Muscle layer of duodenum (tissue), 2 donors: ENCODE results near the gene LIPJ.

Experiments used
- H3K27ac ChIP-seq: one replicate; pipeline ENCODE4 v1.7.0; 2013; ENCODE audit warnings: mild to moderate bottlenecking, low read length
- H3K27me3 ChIP-seq: one replicate; pipeline ENCODE4 v1.7.0; 2013; ENCODE audit warnings: low read depth, mild to moderate bottlenecking, control low read depth, low read length
- H3K36me3 ChIP-seq, 2 donors: one replicate each; pipeline ENCODE4 v1.7.0; 2013; ENCODE audit warnings: low read length in 2 of 2, control low read depth in 1 of 2, mild to moderate bottlenecking in 1 of 2; ENCODE audit not compliant: insufficient read depth in 2 of 2, control insufficient read depth in 1 of 2
- H3K4me1 ChIP-seq, 2 donors: one replicate each; pipeline ENCODE4 v1.7.0; 2013; ENCODE audit warnings: low read length in 2 of 2, mild to moderate bottlenecking in 2 of 2, control low read depth in 1 of 2, moderate library complexity in 1 of 2; ENCODE audit not compliant: insufficient read depth in 2 of 2, control insufficient read depth in 1 of 2
- H3K4me3 ChIP-seq, 2 donors: one replicate each; pipeline ENCODE4 v1.7.0; 2013; ENCODE audit warnings: low read length in 2 of 2, low read depth in 1 of 2, mild to moderate bottlenecking in 1 of 2
- H3K9me3 ChIP-seq, 2 donors: one replicate each; pipeline ENCODE4 v1.7.0; 2013; ENCODE audit warnings: low read length in 2 of 2, control low read depth in 1 of 2, mild to moderate bottlenecking in 1 of 2; ENCODE audit not compliant: control insufficient read depth in 1 of 2
- donor health status: healthy.

Gene LIPJ, protein sequence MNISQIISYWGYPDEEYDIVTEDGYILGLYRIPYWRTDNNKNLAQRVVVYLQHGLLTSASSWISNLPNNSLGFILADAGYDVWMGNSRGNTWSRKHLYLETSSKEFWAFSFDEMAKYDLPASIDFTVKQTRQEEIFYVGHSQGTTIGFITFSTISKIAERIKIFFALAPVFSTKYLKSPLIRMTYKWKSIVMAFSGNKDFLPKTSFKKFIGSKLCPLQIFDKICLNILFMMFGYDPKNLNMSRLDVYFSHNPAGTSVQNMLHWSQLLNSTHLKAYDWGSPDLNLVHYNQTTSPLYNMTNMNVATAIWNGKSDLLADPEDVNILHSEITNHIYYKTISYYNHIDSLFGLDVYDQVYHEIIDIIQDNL

DNA sequence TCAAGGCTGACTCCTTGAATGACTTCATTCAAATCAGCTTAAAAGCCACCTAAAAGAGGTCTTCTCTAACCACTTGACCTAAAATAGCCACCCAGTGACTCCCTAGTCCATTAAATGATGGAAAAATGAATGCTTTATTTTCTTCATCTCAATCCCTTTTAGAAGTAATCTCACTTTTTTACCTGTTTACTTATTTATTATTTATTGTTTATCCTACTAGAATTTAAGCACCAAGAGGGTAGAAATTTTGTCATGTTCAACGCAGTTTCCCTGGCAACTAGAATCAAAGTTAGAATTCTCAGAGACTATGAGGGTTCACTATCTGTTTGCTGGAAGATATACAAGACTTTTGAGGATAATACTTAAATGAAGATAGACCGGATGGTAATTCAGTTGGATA is at the start of gene LIPJ:
LIPJ (plus strand) TSS at position 301 of the 400 bp plus-strand sequence. CDS start 3,926 bp downstream, outside the sequence.
- Histone ChIP-seq H3K36me3 (no peaks in the 10 kb centered on the region), H3K27me3 (no peaks in the 10 kb centered on the region), H3K4me3 (no peak within 1 kb of the TSS), H3K4me1 (no peaks in the 10 kb centered on the region), H3K27ac (no peak within 1 kb of the TSS), H3K9me3 (no peaks in the 10 kb centered on the region)

DNA sequence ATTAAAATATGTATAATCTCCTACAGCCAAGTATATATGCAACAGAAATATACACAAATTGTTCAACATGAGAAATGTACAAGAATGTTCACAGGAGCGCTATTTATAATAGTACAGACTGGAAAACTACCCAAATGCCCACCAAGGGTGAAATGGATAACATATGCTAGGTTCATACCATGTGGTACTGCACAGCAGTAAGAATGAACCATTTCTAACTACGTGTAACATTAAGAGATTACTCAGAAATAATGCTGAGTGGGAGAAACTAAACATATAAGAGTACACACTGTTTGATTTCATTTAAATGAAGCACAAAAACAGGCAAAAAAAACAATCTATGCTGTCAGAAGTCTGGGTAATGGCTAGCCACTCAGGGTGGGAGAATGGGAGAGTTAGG is 49.2 kb upstream of the LIPJ start:
- no peaks in the 10 kb centered on the region for H3K27me3 ChIP-seq
- no peak overlapping the region for H3K27ac ChIP-seq

DNA sequence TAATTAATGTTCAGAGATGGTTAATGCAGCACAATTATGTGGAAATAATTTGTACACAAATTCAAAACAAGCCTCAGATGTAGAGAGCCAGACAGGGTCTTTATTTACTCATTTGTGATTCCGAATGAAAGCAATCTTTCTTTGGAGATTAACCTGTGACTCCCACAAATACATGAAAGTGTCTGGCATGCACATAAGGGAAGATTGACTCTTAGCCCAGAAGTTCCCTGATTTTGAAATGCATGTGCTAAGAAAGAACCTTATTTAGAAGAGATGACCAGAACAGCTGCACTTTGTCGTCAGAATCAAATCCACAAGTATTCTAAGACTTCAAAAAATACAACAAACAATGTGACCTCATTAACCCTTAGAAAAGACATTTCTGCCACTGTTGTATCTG is 48.5 kb upstream of the LIPJ start:
- H3K36me3 ChIP-seq, result no peaks in the 10 kb centered on the region
- no peak overlapping the region for H3K27ac ChIP-seq
- no peaks in the 10 kb centered on the region for H3K9me3 ChIP-seq
- H3K4me1 ChIP-seq, result no peaks in the 10 kb centered on the region
- no peaks in the 10 kb centered on the region for H3K27me3 ChIP-seq
- no peak overlapping the region for H3K4me3 ChIP-seq

More for the DNA sequence above, 49.2 kb upstream of the LIPJ start:
- H3K4me3 ChIP-seq, result no peak overlapping the region
- H3K36me3 ChIP-seq, result no peaks in the 10 kb centered on the region
- H3K4me1 ChIP-seq, result no peaks in the 10 kb centered on the region
- H3K9me3 ChIP-seq, result no peaks in the 10 kb centered on the region

DNA sequence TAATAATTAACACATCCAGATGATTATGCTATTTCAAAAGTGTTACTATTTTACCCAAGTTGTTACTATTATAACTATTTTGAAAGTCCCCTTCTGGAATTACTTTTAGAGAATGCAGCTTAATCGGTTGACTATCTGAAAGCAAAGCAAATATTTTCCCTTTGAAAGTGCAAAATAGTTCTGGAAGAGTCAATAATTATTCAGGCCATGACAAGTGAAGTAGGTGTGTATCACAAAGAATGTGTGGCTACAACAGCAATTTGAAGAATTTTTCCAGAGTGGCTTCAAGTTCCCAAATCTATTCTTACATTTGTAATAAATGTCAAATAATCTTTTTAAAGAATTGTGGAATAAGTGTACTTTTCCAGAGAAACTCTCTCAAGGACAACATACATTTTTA is 46.2 kb upstream of the LIPJ start:
- H3K27me3 ChIP-seq, result no peaks in the 10 kb centered on the region
- H3K9me3 ChIP-seq, result no peaks in the 10 kb centered on the region
- H3K4me1 ChIP-seq, result no peaks in the 10 kb centered on the region
- H3K4me3 ChIP-seq, result no peak overlapping the region
- no peak overlapping the region for H3K27ac ChIP-seq
- no peaks in the 10 kb centered on the region for H3K36me3 ChIP-seq

DNA sequence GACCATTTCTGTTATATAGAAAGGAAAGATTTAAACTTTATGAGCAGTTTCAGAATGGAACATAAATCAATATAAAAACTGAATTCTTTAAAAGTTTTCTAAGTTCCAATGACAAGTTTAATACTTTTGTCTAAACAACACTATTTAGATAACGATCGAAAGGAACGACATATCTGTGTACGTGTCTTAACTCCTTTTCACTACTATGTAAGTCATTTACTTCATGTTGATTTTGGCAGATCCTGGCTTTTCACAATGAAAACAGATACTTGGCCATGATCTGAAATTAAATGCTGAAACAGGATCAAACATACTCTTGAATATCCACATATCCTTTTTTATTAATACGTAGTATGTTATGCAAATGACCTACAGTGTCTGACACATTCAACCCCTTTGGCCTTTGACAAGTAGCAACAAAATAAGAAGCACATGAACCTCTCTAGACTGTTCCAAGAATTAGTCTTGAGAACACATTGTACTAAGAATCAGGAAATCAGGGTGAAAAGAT is 45.4 kb upstream of the LIPJ start:
- no peak overlapping the region for H3K4me3 ChIP-seq
- H3K4me1 ChIP-seq, result no peaks in the 10 kb centered on the region
- H3K27ac ChIP-seq, result peak overlapping the region; percentile 10
- H3K36me3 ChIP-seq, result no peaks in the 10 kb centered on the region
- no peaks in the 10 kb centered on the region for H3K27me3 ChIP-seq
- no peaks in the 10 kb centered on the region for H3K9me3 ChIP-seq

GRCh38 chr10:88542522-88542921 is 44.0 kb upstream of the LIPJ start:
- Histone ChIP-seq H3K4me3 (no peak overlapping the region), H3K27me3 (no peaks in the 10 kb centered on the region), H3K9me3 (no peaks in the 10 kb centered on the region), H3K4me1 (no peaks in the 10 kb centered on the region), H3K27ac (no peak overlapping the region), H3K36me3 (no peaks in the 10 kb centered on the region)

DNA sequence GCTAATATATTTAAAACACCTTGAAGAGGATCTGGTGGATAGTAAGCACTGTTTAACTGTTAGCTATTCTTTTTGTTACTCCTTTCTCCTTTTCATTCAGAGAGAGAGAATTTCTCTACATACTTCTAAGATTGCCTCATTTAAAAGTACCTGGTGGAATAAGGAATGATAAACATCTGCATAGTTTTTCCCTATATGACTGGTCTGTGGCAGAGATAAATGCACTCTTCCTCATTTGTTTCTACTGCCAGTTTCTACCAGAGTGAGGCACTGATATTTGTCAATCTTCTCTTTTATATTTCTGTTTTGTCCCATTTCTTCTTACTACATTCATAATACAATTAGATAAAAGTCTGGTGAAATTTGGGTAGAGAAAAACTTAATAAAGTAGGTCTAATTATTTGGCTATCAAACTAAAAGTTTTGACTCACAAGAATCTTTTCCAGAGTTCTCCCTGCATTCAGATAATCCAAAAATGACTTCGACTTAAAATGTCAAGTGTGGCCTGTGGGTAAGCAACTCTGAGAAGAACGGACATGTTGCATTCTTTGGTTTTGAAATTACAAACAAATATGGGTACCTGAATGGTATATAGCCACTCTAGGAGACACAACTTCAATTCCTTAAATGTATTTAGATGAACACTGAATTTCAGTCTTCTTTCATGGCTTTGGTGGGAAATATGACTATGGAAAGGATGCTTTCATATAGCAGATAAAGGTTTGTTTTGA is 42.3 kb upstream of the LIPJ start:
- no peaks in the 10 kb centered on the region for H3K4me1 ChIP-seq
- no peak overlapping the region for H3K4me3 ChIP-seq
- no peaks in the 10 kb centered on the region for H3K9me3 ChIP-seq
- H3K27me3 ChIP-seq, result no peaks in the 10 kb centered on the region
- H3K27ac ChIP-seq, result no peak overlapping the region
- H3K36me3 ChIP-seq, result no peaks in the 10 kb centered on the region

GRCh38 chr10:88545359-88545758 is 41.2 kb upstream of the LIPJ start:
- Histone ChIP-seq H3K4me3 (no peak overlapping the region), H3K27ac (no peak overlapping the region), H3K4me1 (no peaks in the 10 kb centered on the region), H3K36me3 (no peaks in the 10 kb centered on the region), H3K27me3 (no peaks in the 10 kb centered on the region), H3K9me3 (no peaks in the 10 kb centered on the region)

DNA sequence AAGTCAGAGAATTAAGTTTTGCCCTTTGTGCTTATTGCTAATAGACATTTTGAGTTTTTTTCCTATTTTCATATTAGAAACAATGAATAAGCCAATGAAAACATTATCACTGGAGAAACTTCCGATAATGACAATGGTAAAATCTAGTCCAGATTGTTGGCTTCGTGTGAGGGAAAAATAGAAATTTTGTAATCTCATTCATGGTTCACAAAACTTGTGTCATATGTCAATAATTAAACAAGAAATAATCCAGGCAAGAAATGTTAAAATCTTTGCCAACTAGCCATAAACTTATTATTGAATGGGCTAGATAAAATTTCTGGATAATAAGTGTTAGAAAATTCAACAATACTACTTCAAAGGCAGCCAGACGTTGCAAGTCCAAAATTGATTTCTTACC is 40.1 kb upstream of the LIPJ start:
- Histone ChIP-seq H3K4me1 (no peaks in the 10 kb centered on the region), H3K27ac (no peak overlapping the region), H3K27me3 (no peaks in the 10 kb centered on the region), H3K9me3 (no peaks in the 10 kb centered on the region), H3K36me3 (no peaks in the 10 kb centered on the region), H3K4me3 (no peak overlapping the region)

- Histone ChIP-seq H3K36me3 (no peaks in the 10 kb centered on the region), H3K9me3 (no peaks in the 10 kb centered on the region), H3K4me1 (peaks cover 0 to 3% of the 10 kb centered on the region in 2 donors), H3K4me3 (no peak overlapping the region), H3K27ac (no peak overlapping the region), H3K27me3 (no peaks in the 10 kb centered on the region)
These were observed 35.3 kb upstream of the LIPJ start for GRCh38 chr10:88551246-88551645.

GRCh38 chr10:88553116-88553752 is 33.3 kb upstream of the LIPJ start:
- Histone ChIP-seq H3K27ac (no peak overlapping the region), H3K36me3 (no peaks in the 10 kb centered on the region), H3K4me1 (peaks cover 0 to 3% of the 10 kb centered on the region in 2 donors), H3K9me3 (no peaks in the 10 kb centered on the region), H3K4me3 (no peak overlapping the region), H3K27me3 (no peaks in the 10 kb centered on the region)
